K562 (cell line): ENCODE measurements around the gene CCDC85B. TPM values are rescaled to one million over a fixed set of nuclear protein-coding genes. Genes with fewer than 3 reads are reported as not detected.

ENCODE experiments used
- POLR3A ChIP-seq: IDR thresholded peaks from 2 replicates; pipeline ENCODE4 v1.6.1; 2011; ENCODE audit warnings: borderline replicate concordance, mild to moderate bottlenecking, moderate library complexity; ENCODE audit not compliant: insufficient read length, insufficient read depth; ENCODE audit errors: extremely low read depth
- REST ChIP-seq, 2 experiments: fragments of 450-650 bp; formaldehyde crosslinking in 1 of 2; IDR thresholded peaks; 2 replicates each; pipeline versions ENCODE4 v1.4.0 to v1.6.1; 2014 to 2020; ENCODE audit warnings: mild to moderate bottlenecking in 2 of 2, borderline replicate concordance in 1 of 2, low read depth in 1 of 2
- SMAD4 ChIP-seq: fragments of 250-450 bp; sonication (Bioruptor Pico); conservative IDR thresholded peaks from 2 replicates; pipeline ENCODE4 v1.8.0; 2021; ENCODE audit warnings: inconsistent platforms, mild to moderate bottlenecking, moderate library complexity
- UBTF ChIP-seq, 2 experiments: IDR thresholded peaks; 2 replicates each; pipeline ENCODE4 v1.6.1; 2012; ENCODE audit warnings: improper control_type of control experiment in 2 of 2, low read depth in 2 of 2, low read length in 2 of 2, borderline replicate concordance in 1 of 2
- ZNF445 ChIP-seq: fragments of 250-450 bp; sonication (Bioruptor Pico); IDR thresholded peaks from 2 replicates; pipeline ENCODE4 v1.4.0; 2020; ENCODE audit warnings: low read depth, mild to moderate bottlenecking, moderate library complexity
- polyA plus RNA-seq, 8 experiments: library from polyadenylated mRNA; depleted of rRNA in 4 of 8; stranded (reverse) in 5 of 8; unstranded in 3 of 8; fragments of >200 nt; fragmentation: Nextera tagmentation in 2 of 8; fragmentation: Illumina TruSeq in 1 of 8; extraction: Ambion mirVana in 2 of 8; extraction: Trizol in 1 of 8; gene quantifications; 2 replicates each; pipeline versions ENCODE4 v1.2.1 to v1.2.3, GENCODE V29; 2011 to 2014; ENCODE audit warnings: inconsistent platforms in 1 of 8, missing spikeins in 1 of 8
- total RNA-seq, 7 experiments: library from RNA; depleted of rRNA in 6 of 7; stranded (reverse); fragments of >200 nt in 6 of 7; fragmentation: Illumina TruSeq in 2 of 7; extraction: Trizol in 2 of 7; gene quantifications; 2 replicates each; pipeline versions ENCODE4 v1.2.1 to v1.2.3, GENCODE V29; 2011 to 2021; ENCODE audit warnings: low replicate concordance in 1 of 7
- TF ChIP-seq, protein P1 (sequence below): fragments of 450-650 bp; IDR thresholded peaks from 2 replicates; pipeline ENCODE4 v1.6.1; 2017; ENCODE audit warnings: mild to moderate bottlenecking, moderate library complexity
- TF ChIP-seq, protein P2 (sequence below): fragments of 200-800 bp; sonication (Bioruptor generic); IDR thresholded peaks from 2 replicates; pipeline ENCODE4 v1.6.1; 2016; ENCODE audit warnings: missing genetic modification characterization, missing compliant biosample characterization

CCDC85B gene
- total and polyA plus RNA-seq, 9 of the 15 experiments (the other 6 are each of a cell fraction or from before 2014, with no cell fraction given): 0.14 to 138 (median 6.2) TPM

DNA sequence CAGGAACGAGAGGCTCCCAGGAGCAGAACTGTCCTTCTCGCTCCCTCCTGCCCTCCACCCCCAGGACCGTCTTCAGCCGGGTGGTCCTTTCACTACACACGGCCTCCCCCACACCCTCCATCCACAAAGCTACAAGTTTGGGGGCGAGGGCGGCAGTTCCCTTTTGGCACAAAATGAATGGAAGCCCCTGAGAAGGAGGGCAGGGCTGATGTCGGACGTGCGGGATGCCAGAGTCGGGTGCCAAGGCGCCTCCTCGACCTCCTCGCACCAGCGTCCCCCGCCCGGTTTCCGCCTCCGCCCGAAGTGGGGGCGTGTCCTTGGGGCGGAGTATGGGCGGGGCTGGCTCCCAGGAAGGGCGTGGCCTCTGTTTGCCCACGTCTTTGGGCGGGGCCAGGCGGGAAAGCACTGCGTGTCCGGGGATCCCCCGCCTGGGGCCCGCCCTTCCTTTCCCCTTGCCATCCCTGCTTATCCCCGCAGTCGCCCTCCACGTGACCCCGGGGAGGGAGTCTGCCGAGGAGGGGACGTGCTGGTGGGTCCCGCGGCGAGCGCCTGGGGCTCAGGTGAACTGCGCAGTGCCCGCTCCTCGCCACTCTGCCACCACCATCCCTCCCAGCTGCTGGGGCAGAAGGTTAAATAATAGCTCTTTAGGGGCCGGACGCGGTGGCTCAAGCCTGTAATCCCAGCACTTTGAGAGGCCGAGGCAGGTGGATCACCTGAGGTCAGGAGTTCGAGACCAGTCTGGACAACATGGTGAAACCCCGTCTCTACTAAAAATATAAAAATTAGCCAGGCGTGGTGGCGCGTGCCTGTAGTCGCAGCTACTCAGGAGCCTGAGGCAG is 16.9 kb upstream of the CCDC85B start (continued):
- TF ChIP-seq, protein P1, sequence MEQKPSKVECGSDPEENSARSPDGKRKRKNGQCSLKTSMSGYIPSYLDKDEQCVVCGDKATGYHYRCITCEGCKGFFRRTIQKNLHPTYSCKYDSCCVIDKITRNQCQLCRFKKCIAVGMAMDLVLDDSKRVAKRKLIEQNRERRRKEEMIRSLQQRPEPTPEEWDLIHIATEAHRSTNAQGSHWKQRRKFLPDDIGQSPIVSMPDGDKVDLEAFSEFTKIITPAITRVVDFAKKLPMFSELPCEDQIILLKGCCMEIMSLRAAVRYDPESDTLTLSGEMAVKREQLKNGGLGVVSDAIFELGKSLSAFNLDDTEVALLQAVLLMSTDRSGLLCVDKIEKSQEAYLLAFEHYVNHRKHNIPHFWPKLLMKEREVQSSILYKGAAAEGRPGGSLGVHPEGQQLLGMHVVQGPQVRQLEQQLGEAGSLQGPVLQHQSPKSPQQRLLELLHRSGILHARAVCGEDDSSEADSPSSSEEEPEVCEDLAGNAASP: no peak
- peak; percentile 56 for TF ChIP-seq SMAD4 (CRISPR knock-in tag)
- TF ChIP-seq POLR3A: no peak
- TF ChIP-seq, protein P2, sequence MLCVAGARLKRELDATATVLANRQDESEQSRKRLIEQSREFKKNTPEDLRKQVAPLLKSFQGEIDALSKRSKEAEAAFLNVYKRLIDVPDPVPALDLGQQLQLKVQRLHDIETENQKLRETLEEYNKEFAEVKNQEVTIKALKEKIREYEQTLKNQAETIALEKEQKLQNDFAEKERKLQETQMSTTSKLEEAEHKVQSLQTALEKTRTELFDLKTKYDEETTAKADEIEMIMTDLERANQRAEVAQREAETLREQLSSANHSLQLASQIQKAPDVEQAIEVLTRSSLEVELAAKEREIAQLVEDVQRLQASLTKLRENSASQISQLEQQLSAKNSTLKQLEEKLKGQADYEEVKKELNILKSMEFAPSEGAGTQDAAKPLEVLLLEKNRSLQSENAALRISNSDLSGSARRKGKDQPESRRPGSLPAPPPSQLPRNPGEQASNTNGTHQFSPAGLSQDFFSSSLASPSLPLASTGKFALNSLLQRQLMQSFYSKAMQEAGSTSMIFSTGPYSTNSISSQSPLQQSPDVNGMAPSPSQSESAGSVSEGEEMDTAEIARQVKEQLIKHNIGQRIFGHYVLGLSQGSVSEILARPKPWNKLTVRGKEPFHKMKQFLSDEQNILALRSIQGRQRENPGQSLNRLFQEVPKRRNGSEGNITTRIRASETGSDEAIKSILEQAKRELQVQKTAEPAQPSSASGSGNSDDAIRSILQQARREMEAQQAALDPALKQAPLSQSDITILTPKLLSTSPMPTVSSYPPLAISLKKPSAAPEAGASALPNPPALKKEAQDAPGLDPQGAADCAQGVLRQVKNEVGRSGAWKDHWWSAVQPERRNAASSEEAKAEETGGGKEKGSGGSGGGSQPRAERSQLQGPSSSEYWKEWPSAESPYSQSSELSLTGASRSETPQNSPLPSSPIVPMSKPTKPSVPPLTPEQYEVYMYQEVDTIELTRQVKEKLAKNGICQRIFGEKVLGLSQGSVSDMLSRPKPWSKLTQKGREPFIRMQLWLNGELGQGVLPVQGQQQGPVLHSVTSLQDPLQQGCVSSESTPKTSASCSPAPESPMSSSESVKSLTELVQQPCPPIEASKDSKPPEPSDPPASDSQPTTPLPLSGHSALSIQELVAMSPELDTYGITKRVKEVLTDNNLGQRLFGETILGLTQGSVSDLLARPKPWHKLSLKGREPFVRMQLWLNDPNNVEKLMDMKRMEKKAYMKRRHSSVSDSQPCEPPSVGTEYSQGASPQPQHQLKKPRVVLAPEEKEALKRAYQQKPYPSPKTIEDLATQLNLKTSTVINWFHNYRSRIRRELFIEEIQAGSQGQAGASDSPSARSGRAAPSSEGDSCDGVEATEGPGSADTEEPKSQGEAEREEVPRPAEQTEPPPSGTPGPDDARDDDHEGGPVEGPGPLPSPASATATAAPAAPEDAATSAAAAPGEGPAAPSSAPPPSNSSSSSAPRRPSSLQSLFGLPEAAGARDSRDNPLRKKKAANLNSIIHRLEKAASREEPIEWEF (CRISPR knock-in tag): no peak
- TF ChIP-seq ZNF445: no peak
- TF ChIP-seq UBTF (IDR thresholded peaks at IDR 0.05; ENCODE audit: borderline replicate concordance in 1 of 2, low read depth in 2 of 2, low read length in 2 of 2): no peak
- TF ChIP-seq REST (IDR thresholded peaks at IDR 0.05; ENCODE audit: borderline replicate concordance): peak; percentile 64
- TF ChIP-seq REST (CRISPR knock-in tag; IDR thresholded peaks at IDR 0.05; ENCODE audit: low read depth): no peak
